GM18520 (cell line): ENCODE results near the gene SNX1.
"Not testable (repeated sequence)": the region's sequence is repeated elsewhere in the genome, so short reads cannot be mapped to it uniquely, and the experiment has no call there.

Experiments used
- ATAC-seq: cut with Tn5 transposase; IDR thresholded peaks from one replicate; pipeline ENCODE4 v1.9.1; 2021; ENCODE audit not compliant: unreplicated experiment

Gene SNX1

GRCh38 chr15:64072812-64073211, 23.0 kb upstream of the SNX1 start:
- no peak for ATAC-seq

- ATAC-seq = not testable (repeated sequence)
These were observed 22.3 kb upstream of the SNX1 start for GRCh38 chr15:64073496-64073895.

GRCh38 chr15:64082757-64083156, 13.0 kb upstream of the SNX1 start:
- ATAC-seq = no peak

GRCh38 chr15:64089543-64090280, 6.1 kb upstream of the SNX1 start:
- no peak for ATAC-seq

GRCh38 chr15:64090527-64090926, 5.3 kb upstream of the SNX1 start:
- no peak for ATAC-seq

- ATAC-seq = no peak
These were observed 3.5 kb upstream of the SNX1 start for GRCh38 chr15:64092075-64092820.

GRCh38 chr15:64092864-64093626, 2.7 kb upstream of the SNX1 start:
- ATAC-seq = no peak

GRCh38 chr15:64093627-64094417, 2.0 kb upstream of the SNX1 start, which contains the start of gene CIAO2A:
CIAO2A (minus strand) TSS chr15:64093838; CDS start chr15:64093768, 70 bp downstream.
- ATAC-seq = peak; percentile 47

- no peak for ATAC-seq
These were observed 369 bp upstream of the SNX1 start for GRCh38 chr15:64095431-64095794.

- ATAC-seq = no peak
These were observed 1.0 kb downstream of the SNX1 start for GRCh38 chr15:64096668-64097384.

- ATAC-seq = no peak
These were observed 3.6 kb downstream of the SNX1 start for GRCh38 chr15:64099379-64099778.

- no peak for ATAC-seq
These were observed 5.2 kb downstream of the SNX1 start for GRCh38 chr15:64100958-64101357.

GRCh38 chr15:64102497-64102896, 6.7 kb downstream of the SNX1 start:
- no peak for ATAC-seq

GRCh38 chr15:64105113-64105704, 9.4 kb downstream of the SNX1 start:
- ATAC-seq = no peak

- no peak for ATAC-seq
These were observed 11.6 kb downstream of the SNX1 start for GRCh38 chr15:64107337-64107736.

GRCh38 chr15:64110108-64110701, 14.4 kb downstream of the SNX1 start:
- not testable (repeated sequence) for ATAC-seq

GRCh38 chr15:64110950-64111678, 15.3 kb downstream of the SNX1 start:
- ATAC-seq = no peak

- no peak for ATAC-seq
These were observed 15.9 kb downstream of the SNX1 start for GRCh38 chr15:64111679-64112050.
